A549 (cell line): Measurements from ENCODE around the gene GALNT4.

ENCODE experiments used
- CHD2 ChIP-seq: fragments of 150-350 bp; IDR thresholded peaks from 2 replicates; pipeline ENCODE4 v1.6.1; 2014; ENCODE audit warnings: low read length; ENCODE audit not compliant: partially characterized antibody
- FOSL2 ChIP-seq, 2 experiments: fragments of 450-650 bp in 1 of 2; fragments of >200 bp in 1 of 2; sonication (Bioruptor Twin) in 1 of 2; formaldehyde crosslinking; IDR thresholded peaks; 2 replicates each; pipeline versions ENCODE4 v1.5.0 to v1.6.1; 2016 to 2020; ENCODE audit warnings: mild to moderate bottlenecking in 1 of 2, moderate library complexity in 1 of 2
- JUN ChIP-seq, 2 experiments: fragments of >200 bp; sonication (Bioruptor Twin); formaldehyde crosslinking; IDR thresholded peaks; 2 replicates in 1 of 2; 3 replicates in 1 of 2; pipeline ENCODE4 v1.6.1; 2016 to 2017
- POLR2A ChIP-seq: IDR thresholded peaks from 2 replicates; pipeline ENCODE4 v1.6.1; 2012; ENCODE audit warnings: mild to moderate bottlenecking, low read length
- RFX5 ChIP-seq: fragments of 450-650 bp; IDR thresholded peaks from 2 replicates; pipeline ENCODE4 v1.7.1; 2014; ENCODE audit warnings: antibody characterized with exemption, mild to moderate bottlenecking, moderate library complexity
- SMC3 ChIP-seq: fragments of >200 bp; sonication (Bioruptor Twin); formaldehyde crosslinking; IDR thresholded peaks from 3 replicates; pipeline ENCODE4 v1.6.1; 2018; ENCODE audit warnings: inconsistent platforms
- TF ChIP-seq, protein P1 (sequence below): fragments of 250-450 bp; sonication (Bioruptor Pico); IDR thresholded peaks from 2 replicates; pipeline ENCODE4 v1.5.0; 2020; ENCODE audit warnings: low read depth, mild to moderate bottlenecking, moderate library complexity
- TF ChIP-seq, protein P2 (sequence below): fragments of >200 bp; sonication (Bioruptor Twin); formaldehyde crosslinking; IDR thresholded peaks from 3 replicates; pipeline ENCODE4 v1.5.1; 2016
- TF ChIP-seq, protein P3 (sequence below): fragments of 200-600 bp; sonication (generic); IDR thresholded peaks from 2 replicates; pipeline ENCODE4 v1.6.1; 2016; ENCODE audit warnings: antibody characterized with exemption, mild to moderate bottlenecking, moderate library complexity
- TF ChIP-seq, protein P4 (sequence below): IDR thresholded peaks from 2 replicates; pipeline ENCODE4 v1.6.1; 2012

DNA sequence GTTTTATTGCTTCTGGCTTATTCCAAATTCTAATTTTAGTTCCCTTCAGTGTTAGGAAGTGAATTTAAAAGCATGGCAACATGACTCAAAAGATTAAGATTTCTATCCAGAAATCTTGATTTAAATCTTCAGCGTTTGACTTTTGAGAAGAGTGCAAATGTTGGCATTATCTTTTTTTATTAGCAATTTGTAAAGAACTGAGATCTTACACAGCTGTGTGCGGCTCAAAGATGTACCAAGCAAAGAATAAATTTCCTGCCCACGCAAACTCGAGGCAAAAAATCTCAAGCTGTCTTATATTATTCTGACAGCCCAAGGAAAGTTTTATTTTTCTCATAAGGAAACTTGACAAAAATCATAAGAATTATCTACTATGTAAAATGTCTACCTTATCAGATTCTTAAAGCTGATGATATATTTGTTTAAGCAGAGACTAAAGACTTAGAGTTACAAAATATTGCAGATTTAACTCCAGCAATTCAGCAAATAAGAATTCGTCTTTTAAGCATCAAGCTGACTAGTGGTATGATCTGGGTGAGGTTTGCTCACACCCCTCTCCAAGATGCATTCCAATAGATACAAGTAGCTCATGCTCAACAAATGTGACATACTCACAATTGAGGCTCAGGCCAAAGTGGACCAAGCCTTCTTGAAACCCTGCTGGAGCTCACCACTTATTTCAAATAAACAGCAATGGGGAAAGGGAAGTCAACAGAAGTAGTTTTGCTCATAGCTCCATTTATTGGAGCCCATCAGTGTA is 48.6 kb upstream of the GALNT4 start:
- TF ChIP-seq, protein P1, sequence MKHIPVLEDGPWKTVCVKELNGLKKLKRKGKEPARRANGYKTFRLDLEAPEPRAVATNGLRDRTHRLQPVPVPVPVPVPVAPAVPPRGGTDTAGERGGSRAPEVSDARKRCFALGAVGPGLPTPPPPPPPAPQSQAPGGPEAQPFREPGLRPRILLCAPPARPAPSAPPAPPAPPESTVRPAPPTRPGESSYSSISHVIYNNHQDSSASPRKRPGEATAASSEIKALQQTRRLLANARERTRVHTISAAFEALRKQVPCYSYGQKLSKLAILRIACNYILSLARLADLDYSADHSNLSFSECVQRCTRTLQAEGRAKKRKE: no peak
- TF ChIP-seq, protein P2, sequence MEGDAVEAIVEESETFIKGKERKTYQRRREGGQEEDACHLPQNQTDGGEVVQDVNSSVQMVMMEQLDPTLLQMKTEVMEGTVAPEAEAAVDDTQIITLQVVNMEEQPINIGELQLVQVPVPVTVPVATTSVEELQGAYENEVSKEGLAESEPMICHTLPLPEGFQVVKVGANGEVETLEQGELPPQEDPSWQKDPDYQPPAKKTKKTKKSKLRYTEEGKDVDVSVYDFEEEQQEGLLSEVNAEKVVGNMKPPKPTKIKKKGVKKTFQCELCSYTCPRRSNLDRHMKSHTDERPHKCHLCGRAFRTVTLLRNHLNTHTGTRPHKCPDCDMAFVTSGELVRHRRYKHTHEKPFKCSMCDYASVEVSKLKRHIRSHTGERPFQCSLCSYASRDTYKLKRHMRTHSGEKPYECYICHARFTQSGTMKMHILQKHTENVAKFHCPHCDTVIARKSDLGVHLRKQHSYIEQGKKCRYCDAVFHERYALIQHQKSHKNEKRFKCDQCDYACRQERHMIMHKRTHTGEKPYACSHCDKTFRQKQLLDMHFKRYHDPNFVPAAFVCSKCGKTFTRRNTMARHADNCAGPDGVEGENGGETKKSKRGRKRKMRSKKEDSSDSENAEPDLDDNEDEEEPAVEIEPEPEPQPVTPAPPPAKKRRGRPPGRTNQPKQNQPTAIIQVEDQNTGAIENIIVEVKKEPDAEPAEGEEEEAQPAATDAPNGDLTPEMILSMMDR: no peak
- no peak for TF ChIP-seq JUN (IDR thresholded peaks at IDR 0.05)
- TF ChIP-seq POLR2A: no peak
- no peak for TF ChIP-seq CHD2
- TF ChIP-seq, protein P3, sequence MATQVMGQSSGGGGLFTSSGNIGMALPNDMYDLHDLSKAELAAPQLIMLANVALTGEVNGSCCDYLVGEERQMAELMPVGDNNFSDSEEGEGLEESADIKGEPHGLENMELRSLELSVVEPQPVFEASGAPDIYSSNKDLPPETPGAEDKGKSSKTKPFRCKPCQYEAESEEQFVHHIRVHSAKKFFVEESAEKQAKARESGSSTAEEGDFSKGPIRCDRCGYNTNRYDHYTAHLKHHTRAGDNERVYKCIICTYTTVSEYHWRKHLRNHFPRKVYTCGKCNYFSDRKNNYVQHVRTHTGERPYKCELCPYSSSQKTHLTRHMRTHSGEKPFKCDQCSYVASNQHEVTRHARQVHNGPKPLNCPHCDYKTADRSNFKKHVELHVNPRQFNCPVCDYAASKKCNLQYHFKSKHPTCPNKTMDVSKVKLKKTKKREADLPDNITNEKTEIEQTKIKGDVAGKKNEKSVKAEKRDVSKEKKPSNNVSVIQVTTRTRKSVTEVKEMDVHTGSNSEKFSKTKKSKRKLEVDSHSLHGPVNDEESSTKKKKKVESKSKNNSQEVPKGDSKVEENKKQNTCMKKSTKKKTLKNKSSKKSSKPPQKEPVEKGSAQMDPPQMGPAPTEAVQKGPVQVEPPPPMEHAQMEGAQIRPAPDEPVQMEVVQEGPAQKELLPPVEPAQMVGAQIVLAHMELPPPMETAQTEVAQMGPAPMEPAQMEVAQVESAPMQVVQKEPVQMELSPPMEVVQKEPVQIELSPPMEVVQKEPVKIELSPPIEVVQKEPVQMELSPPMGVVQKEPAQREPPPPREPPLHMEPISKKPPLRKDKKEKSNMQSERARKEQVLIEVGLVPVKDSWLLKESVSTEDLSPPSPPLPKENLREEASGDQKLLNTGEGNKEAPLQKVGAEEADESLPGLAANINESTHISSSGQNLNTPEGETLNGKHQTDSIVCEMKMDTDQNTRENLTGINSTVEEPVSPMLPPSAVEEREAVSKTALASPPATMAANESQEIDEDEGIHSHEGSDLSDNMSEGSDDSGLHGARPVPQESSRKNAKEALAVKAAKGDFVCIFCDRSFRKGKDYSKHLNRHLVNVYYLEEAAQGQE: no peak
- no peak for TF ChIP-seq RFX5
- TF ChIP-seq, protein P4, sequence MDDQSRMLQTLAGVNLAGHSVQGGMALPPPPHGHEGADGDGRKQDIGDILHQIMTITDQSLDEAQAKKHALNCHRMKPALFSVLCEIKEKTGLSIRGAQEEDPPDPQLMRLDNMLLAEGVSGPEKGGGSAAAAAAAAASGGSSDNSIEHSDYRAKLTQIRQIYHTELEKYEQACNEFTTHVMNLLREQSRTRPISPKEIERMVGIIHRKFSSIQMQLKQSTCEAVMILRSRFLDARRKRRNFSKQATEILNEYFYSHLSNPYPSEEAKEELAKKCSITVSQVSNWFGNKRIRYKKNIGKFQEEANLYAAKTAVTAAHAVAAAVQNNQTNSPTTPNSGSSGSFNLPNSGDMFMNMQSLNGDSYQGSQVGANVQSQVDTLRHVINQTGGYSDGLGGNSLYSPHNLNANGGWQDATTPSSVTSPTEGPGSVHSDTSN: no peak
- TF ChIP-seq FOSL2 (IDR thresholded peaks at IDR 0.05): no peak
- TF ChIP-seq FOSL2 (CRISPR knock-in tag; IDR thresholded peaks at IDR 0.05): no peak
- TF ChIP-seq SMC3: no peak
